GM12878 (cell line): ENCODE measurements around the gene NCAPD3.

Source experiments
- ATF7 ChIP-seq: fragments of 450-650 bp; IDR thresholded peaks from 2 replicates; pipeline ENCODE4 v1.6.1; 2016; ENCODE audit warnings: low read depth, mild to moderate bottlenecking
- CTCF ChIP-seq, 3 experiments: IDR thresholded peaks in 2 of 3; conservative IDR thresholded peaks in 1 of 3; 2 replicates each; pipeline ENCODE4 v1.5.1; 2011; ENCODE audit warnings: low read depth in 3 of 3, low read length in 3 of 3, mild to moderate bottlenecking in 3 of 3, control low read depth in 2 of 3, moderate library complexity in 2 of 3, inconsistent platforms in 1 of 3, mixed read lengths in 1 of 3; ENCODE audit not compliant: control insufficient read depth in 2 of 3, insufficient read depth in 1 of 3; ENCODE audit errors: extremely low read depth in 1 of 3
- FOXM1 ChIP-seq: IDR thresholded peaks from 2 replicates; pipeline ENCODE4 v1.6.1; 2012; ENCODE audit warnings: low read depth, mild to moderate bottlenecking, inconsistent platforms, low read length, moderate library complexity
- GABPA ChIP-seq: IDR thresholded peaks from 2 replicates; pipeline ENCODE4 v1.6.1; 2014; ENCODE audit warnings: antibody characterized with exemption, low read depth, mild to moderate bottlenecking, inconsistent platforms
- HDAC6 ChIP-seq: fragments of 200-600 bp; sonication (generic); IDR thresholded peaks from one replicate; pipeline ENCODE4 v1.8.0; 2017; ENCODE audit warnings: antibody characterized with exemption; ENCODE audit not compliant: unreplicated experiment
- JUND ChIP-seq: IDR thresholded peaks from 2 replicates; pipeline ENCODE4 v1.6.1; 2012; ENCODE audit warnings: low read depth, mild to moderate bottlenecking, low read length, improper control_type of control experiment, moderate library complexity
- MAX ChIP-seq: IDR thresholded peaks from 2 replicates; pipeline ENCODE4 v1.6.1; 2012; ENCODE audit warnings: low read depth, low read length, improper control_type of control experiment
- PBX3 ChIP-seq: IDR thresholded peaks from 2 replicates; pipeline ENCODE4 v1.6.1; 2011; ENCODE audit warnings: mild to moderate bottlenecking, low read depth, low read length, moderate library complexity; ENCODE audit not compliant: insufficient replicate concordance
- POLR2A ChIP-seq: IDR thresholded peaks from 2 replicates; pipeline ENCODE4 v1.6.1; 2011; ENCODE audit warnings: low read depth, mild to moderate bottlenecking, low read length
- REST ChIP-seq: IDR thresholded peaks from 2 replicates; pipeline ENCODE4 v1.6.1; 2012; ENCODE audit warnings: mild to moderate bottlenecking, low read depth, low read length
- USF1 ChIP-seq: IDR thresholded peaks from 2 replicates; pipeline ENCODE4 v1.6.1; 2011; ENCODE audit warnings: borderline replicate concordance, low read depth, mild to moderate bottlenecking, moderate library complexity, mixed read lengths, low read length; ENCODE audit not compliant: insufficient read depth; ENCODE audit errors: extremely low read length
- ZNF207 ChIP-seq: fragments of 450-650 bp; IDR thresholded peaks from 2 replicates; pipeline ENCODE4 v1.6.1; 2014; ENCODE audit warnings: antibody characterized with exemption, mild to moderate bottlenecking, borderline replicate concordance

- TF ChIP-seq HDAC6: no peak
- TF ChIP-seq ATF7: no peak
- no peak for TF ChIP-seq FOXM1
- no peak for TF ChIP-seq REST
- TF ChIP-seq CTCF (IDR thresholded peaks at IDR 0.05 in 2 of 3, conservative IDR thresholded peaks at IDR 0.05 in 1 of 3; ENCODE audit: control insufficient read depth in 2 of 3, extremely low read depth in 1 of 3, insufficient read depth in 1 of 3, low read depth in 3 of 3, low read length in 3 of 3): no peak
- no peak for TF ChIP-seq POLR2A
- no peak for TF ChIP-seq USF1
- no peak for TF ChIP-seq PBX3
- TF ChIP-seq JUND: no peak
- TF ChIP-seq ZNF207: no peak
- no peak for TF ChIP-seq MAX
- no peak for TF ChIP-seq GABPA
Observed at GRCh38 chr11:134231958-134232659, 8.3 kb upstream of the NCAPD3 start.
